GM18511 (cell line): ENCODE data around the gene ZNF700.
"Not testable (repeated sequence)": the region's sequence is repeated elsewhere in the genome, so short reads cannot be mapped to it uniquely, and the experiment has no call there.

Source experiments
- ATAC-seq: cut with Tn5 transposase; IDR thresholded peaks from one replicate; pipeline ENCODE4 v1.9.1; 2021; ENCODE audit warnings: mild to moderate bottlenecking, moderate library complexity; ENCODE audit not compliant: unreplicated experiment

The ZNF700 gene

DNA sequence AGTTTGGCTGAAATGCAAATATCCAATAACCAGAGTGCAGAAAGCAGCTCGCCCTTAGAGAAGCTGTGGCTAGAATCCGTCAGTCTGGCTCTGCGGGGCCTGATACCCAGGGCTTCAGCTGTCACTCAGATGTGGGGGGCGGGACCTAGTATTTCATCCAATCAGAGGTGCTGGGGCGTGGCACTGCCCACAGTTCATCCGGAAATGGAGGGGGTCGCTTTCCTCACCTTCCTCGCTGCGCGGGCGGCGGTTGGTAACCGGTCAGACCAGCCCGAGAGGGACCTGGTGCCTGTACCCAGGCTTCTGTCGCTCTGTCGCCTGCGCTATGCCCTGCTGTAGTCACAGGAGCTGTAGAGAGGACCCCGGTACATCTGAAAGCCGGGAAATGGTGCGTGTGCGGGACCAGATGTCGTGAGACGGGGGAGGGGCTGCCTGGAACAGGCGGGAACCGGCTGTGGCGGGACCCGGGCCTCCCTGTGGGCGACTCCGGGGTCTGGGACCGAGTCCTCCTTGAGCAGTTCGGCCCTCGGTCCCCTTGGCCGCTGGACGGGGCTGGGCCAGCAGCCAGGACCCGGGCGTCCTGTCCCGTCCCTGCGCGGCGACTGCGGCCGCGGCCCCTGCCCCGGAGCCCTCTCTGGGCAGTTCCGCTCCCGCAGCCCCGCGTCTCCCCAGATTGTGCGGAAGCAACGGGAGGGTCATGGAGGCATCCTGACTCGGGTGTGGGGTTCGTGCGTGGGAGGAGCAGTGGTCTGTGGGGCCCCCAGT is at the start of gene ZNF700:
TSS of gene ZNF700 (plus strand) at position 222 of the 765 bp plus-strand sequence. CDS start at position 326, 104 bp downstream.
- peak; percentile 88 for ATAC-seq

DNA sequence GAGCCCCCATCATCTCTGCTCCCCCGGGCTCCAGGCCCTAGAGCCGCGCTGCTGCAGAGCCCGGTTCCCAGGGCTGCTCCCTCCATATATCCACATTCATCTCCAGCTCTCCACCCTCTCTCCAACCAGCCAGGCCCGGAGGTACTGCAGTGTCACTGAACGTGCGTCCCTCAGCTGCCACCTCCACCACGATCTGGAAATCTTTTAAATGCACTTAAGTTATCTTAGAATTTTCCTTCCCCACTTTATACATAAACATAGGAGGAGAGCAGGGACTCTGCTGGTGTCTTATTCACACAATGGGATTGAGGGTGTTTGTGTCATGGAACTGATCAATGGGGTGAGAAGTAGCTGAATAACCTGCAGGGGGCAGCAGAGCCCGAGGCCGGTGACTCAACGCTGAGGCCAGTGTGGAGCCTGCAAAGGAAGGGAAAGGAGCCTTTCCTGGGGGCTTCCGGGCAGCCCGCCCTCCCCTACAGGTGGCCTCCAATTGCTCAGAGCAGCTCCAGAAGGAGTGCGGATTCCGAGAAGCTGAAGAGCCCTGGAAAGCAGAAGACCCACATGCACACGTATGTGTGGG is 45.1 kb upstream of the ZNF700 start:
- ATAC-seq: not testable (repeated sequence)

DNA sequence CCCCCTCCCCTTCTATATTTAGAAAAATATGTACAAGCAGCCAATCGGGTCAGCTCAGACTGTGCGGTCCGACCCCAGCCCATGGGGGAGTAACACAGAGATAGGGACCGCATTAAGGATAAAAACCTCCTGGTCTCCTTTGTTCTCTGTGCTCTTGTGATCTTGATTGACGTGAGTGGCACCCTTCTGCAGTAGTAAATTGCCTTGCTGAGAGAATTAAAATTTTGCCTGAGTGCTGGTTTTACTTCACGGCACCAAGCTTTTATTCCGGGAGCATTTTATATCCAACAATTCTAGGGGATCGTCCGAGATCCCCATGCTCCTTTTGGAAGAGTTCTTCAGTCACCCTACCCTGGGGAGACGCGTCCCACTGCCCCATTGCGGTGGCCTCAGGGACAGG is 44.3 kb upstream of the ZNF700 start:
- ATAC-seq: no peak

- ATAC-seq: no peak
These were observed 43.6 kb upstream of the ZNF700 start for GRCh38 chr19:11881151-11881800.

GRCh38 chr19:11882606-11883005 is 42.3 kb upstream of the ZNF700 start:
- ATAC-seq: no peak

- ATAC-seq: no peak
These were observed 37.7 kb upstream of the ZNF700 start for GRCh38 chr19:11887234-11887610.

GRCh38 chr19:11887611-11888531 is 37.0 kb upstream of the ZNF700 start, which contains the start of gene ZNF69:
Gene ZNF69 (plus strand): TSS chr19:11887782. CDS start chr19:11887924, 142 bp downstream.
- ATAC-seq: no peak

DNA sequence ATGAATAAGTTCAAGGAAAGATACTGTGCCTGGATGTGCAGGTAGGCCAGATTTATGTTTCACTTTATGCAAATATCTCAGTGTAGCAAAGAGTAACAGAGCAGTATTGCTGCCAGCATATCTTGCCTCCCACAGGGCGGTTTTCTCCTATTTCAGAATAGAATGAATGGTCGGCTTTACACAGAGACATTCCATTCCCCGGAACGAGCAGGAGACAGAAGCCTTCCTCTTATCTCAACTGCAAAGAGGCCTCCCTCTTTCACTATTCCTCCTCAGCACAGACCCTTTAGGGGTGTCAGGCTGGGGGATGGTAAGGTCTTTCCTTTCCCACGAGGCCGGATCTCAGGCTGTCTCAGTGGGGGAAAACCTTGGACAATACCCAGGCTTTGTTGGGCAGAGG is 35.0 kb upstream of the ZNF700 start:
- not testable (repeated sequence) for ATAC-seq

DNA sequence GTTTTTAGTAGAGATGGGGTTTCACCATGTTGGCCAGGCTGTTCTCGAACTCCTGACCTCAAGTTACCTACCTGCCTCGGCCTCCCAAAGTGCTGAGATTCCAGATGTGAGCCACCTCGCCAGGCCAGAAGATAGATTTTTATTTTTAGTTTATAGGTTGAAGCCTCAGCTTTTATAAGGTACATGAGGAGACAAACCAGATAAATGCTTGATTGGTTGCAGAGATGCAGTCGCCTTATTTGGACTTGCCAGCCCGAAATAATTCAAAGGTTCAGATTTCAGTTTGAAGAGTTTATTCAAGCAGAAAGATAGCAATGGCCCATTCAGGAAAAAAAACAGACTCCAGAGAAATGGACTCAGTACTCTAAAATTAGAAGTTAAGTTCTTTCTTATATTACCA is 34.3 kb upstream of the ZNF700 start:
- no peak for ATAC-seq

GRCh38 chr19:11894851-11895250 is 30.1 kb upstream of the ZNF700 start:
- ATAC-seq: no peak

DNA sequence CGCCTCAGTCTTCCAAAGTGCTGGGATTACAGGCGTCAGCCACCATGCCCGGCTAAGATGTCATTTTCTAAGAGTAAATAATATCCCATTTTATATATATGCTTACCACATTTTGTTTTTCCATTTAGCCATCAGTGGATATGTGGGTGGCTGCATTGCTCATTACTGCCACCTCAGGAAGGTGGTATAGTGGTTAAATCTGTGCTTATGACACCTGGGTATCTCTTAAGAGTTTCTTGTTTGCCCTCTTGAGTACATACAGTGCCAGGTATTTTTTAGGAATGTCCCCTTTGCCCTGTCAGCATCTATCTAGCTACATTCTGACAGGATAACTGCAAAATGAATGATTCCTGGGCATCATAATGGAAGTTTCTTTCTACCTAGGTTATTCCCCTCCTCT is 22.7 kb upstream of the ZNF700 start:
- ATAC-seq: no peak

GRCh38 chr19:11905928-11906327 is 19.0 kb upstream of the ZNF700 start:
- ATAC-seq: no peak

DNA sequence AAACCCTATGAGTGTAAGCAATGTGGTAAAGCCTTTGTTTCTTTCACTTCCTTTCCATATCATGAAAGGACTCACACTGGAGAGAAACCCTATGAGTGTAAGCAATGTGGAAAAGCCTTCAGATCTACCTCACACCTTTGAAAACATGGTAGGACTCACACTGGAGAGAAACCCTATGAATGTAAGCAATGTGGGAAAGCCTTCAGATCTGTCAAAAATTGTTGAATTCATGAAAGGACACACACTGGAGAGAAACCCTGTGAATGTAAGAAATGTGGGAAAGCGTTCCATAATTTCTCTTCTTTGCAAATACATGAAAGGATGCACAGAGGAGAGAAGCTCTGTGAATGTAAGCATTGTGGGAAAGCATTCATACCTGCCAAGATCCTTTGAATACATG is 13.0 kb upstream of the ZNF700 start:
- ATAC-seq: not testable (repeated sequence)

DNA sequence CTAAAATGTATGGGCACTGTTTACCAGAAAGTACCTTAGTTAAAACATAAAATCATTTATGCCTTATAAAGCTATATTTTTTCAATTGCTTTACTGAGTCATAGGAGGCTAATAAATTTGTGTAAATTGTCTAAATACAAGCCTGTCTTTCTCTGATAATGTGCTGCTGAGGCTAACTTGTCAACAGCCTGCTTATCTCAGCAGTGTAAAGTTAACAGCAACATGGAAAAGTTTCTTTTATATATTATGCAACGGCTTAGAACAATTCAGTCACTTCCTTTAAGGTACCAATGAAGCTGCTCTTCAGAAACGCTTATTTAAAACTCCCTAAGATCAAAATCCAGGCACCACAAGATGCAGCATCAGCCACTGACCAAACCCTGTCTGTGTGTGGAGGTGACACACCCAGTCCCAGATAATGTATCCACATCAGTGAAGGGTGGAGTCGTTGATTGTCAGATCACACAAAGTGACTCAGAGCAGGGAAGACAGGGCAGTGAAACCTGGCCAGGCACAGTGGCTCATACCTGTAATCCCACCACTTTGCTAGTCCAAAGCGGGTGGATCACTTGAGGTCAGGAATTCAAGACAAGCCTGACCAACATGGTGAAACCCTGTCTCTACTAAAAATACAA is 10.4 kb upstream of the ZNF700 start:
- not testable (repeated sequence) for ATAC-seq

GRCh38 chr19:11921852-11922495 is 2.9 kb upstream of the ZNF700 start:
- ATAC-seq: no peak

DNA sequence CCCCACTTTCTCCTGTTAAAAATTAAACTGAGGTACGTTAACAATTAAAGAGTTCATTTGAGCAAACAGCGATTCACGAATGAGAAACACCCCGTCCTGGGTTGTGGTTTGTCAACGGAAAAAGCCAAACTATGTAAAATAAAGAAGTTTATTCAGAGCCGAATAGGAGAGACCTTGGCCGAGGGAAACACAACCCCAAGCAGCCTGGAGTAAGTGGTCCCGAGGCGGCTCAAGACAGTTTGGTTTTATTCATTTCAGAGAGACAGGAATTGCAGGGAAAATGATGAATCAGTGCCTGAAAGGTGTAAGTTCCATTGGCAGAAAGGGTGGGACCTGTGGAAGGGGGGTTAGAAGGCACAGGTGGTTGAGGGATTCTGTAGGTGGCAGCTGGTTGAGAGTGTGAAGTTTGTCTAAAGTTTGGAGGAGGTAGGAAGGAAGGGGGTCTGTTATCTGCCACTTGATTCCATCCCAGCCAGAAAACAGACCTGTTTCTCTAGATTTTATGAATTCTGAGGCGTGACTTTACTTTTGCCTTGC is 812 bp downstream of the ZNF700 start:
- not testable (repeated sequence) for ATAC-seq

DNA sequence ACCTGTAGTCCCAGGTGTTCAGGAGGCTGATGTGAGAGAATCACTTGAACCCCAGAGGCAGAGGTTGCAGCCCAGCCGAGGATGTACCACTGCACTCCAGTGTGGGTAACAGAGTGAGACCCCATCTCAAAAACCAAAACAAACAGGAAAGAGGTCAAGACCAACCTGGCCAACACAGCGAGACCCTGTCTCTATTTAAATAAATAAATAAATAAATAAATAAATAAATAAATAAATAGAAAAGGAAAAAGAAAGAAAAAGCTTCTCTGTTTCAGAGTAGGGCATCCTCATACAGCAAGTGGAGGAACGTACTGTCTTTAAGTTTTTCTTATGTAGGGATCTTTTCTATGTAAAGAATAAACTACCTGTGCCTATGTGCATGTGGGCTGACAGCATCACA is 2.3 kb downstream of the ZNF700 start:
- ATAC-seq: no peak

- no peak for ATAC-seq
These were observed 6.1 kb downstream of the ZNF700 start for GRCh38 chr19:11931051-11931450.

DNA sequence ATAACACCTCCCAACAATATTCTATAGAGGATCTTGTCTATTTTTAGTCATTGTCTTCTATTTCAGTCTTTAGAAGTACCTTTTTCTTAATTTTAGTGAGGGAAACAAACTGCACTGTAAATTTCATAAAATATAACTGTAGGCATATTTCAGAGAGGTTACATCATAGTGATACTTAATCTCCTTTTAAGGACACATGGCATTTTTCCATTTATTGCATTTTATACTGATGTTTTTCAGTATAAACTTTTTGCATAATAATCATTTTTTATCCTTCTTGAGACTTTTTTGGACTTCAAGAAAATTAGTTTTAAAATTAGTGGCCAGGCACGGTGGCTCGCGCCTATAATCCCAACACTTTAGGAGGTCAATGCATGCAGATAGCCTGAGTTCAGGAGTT is 6.6 kb downstream of the ZNF700 start:
- no peak for ATAC-seq

DNA sequence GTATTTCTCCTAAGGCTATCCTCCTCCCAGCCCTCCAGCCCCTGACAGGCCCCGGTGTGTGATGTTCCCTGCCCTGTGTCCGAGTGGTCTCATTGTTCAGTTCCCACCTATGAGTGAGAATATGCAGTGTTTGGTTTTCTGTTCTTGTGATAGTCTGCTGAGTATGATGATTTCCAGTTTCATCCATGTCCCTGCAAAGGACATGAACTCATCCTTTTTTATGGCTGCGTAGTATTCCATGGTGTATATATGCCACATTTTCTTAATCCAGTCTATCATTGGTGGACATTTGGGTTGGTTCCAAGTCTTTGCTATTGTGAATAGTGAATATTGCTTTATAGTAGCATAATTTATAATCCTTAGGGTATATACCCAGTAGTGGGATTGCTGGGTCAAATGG is 10.9 kb downstream of the ZNF700 start:
- ATAC-seq: not testable (repeated sequence)
